ENCODE data around the gene FAM81B. TPM values are rescaled to one million over a fixed set of nuclear protein-coding genes. Genes with fewer than 3 reads are reported as not detected.

The FAM81B gene
- total RNA-seq, 4 donors from 2014 or later = 0.34 to 5.9 (median 0.51) TPM

DNA sequence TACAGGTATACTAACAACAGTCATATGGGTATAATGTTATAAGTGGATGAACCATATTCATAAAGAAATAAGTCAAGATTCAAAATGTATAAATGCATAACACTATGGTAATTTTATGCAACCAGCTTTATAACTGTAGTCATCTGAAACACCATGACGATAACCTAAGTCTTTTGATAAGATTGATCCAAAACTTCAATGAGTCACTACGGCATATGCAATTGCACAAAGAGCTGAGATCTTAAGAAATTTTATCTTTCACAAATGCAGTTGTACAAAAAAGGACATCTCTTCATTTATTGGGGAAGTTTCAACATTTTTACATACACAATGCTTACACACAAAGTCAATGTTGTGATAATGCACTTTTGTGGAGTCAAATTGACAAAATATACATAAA, 20.3 kb downstream of the FAM81B start:
- no peaks in the 10 kb centered on the region for H3K9me3 ChIP-seq
- WGBS, 2 donors = 90% methylated on average over 2 of the region's 2 CpGs

DNA sequence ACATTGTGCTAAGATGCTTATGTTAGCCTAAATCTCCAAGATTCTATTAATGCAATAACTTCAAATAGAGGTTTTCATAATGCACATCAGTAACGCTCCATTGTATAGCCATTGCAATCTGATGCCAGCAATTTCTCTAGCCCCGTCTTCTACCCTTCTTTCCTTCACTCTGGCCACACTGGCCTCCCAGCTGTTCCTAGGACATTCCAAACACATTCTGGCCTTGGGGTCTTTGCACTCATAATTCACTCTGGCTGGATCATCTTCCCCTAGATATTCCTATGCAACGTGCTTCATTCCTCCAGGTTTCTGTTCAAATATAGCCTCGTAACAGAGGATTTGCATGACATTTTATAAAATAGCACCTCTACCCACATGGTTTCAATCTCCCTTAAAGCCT, 23.3 kb downstream of the FAM81B start:
- no peaks in the 10 kb centered on the region for H3K27me3 ChIP-seq
- H3K27ac ChIP-seq = no peak overlapping the region
- H3K4me1 ChIP-seq = no peaks in the 10 kb centered on the region
- no peaks in the 10 kb centered on the region for H3K9me3 ChIP-seq
- DNase-seq = no peak
- H3K4me3 ChIP-seq (replicated peaks in 1 of 3) = no peak overlapping the region
- intact Hi-C loops (cut with DNase I) = no loop called here
- no peaks in the 10 kb centered on the region for H3K36me3 ChIP-seq
- WGBS, 2 donors = 76 to 89% methylated on average over 4 of the region's 4 CpGs
- TF ChIP-seq, protein P1, sequence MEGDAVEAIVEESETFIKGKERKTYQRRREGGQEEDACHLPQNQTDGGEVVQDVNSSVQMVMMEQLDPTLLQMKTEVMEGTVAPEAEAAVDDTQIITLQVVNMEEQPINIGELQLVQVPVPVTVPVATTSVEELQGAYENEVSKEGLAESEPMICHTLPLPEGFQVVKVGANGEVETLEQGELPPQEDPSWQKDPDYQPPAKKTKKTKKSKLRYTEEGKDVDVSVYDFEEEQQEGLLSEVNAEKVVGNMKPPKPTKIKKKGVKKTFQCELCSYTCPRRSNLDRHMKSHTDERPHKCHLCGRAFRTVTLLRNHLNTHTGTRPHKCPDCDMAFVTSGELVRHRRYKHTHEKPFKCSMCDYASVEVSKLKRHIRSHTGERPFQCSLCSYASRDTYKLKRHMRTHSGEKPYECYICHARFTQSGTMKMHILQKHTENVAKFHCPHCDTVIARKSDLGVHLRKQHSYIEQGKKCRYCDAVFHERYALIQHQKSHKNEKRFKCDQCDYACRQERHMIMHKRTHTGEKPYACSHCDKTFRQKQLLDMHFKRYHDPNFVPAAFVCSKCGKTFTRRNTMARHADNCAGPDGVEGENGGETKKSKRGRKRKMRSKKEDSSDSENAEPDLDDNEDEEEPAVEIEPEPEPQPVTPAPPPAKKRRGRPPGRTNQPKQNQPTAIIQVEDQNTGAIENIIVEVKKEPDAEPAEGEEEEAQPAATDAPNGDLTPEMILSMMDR (IDR thresholded peaks at IDR 0.05) = no peak
- no peak for TF ChIP-seq POLR2A (IDR thresholded peaks at IDR 0.05)

More for the DNA sequence above, 20.3 kb downstream of the FAM81B start:
- H3K27me3 ChIP-seq = no peaks in the 10 kb centered on the region
- intact Hi-C loops (cut with DNase I) = no loop called here
- no peak overlapping the region for H3K4me3 ChIP-seq (replicated peaks in 1 of 3)
- TF ChIP-seq, protein P1 (IDR thresholded peaks at IDR 0.05) = no peak
- TF ChIP-seq POLR2A (IDR thresholded peaks at IDR 0.05) = no peak
- no peak overlapping the region for H3K27ac ChIP-seq
- no peaks in the 10 kb centered on the region for H3K36me3 ChIP-seq
- peaks cover 0 to under 1% of the 10 kb centered on the region in 2 donors for H3K4me1 ChIP-seq
- DNase-seq = no peak

DNA sequence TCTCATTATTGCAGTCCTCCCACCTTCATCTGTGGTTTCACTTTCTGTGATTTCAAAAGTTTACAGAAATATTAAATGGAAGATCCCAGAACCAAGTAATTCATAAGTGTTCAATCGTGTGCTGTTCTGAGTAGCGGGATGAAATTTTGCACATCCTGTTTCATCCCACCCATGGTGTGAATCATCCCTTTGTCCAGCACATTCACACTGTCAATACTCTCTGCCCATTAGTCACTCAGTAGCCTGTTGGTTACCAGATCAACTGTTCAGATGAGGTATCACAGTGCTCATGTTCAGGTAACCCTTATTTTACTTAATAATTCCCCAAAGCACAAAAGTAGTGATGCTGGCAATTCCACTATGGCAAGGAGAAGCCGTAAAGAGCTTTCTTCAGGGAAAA, 26.8 kb downstream of the FAM81B start:
- no peak for DNase-seq
- no peak for TF ChIP-seq POLR2A (IDR thresholded peaks at IDR 0.05)
- TF ChIP-seq, protein P1 (IDR thresholded peaks at IDR 0.05) = no peak
- Histone ChIP-seq H3K36me3 (no peaks in the 10 kb centered on the region), H3K9me3 (no peaks in the 10 kb centered on the region), H3K27ac (no peak overlapping the region), H3K27me3 (no peaks in the 10 kb centered on the region), H3K4me3 (replicated peaks in 1 of 3) (no peak overlapping the region), H3K4me1 (no peaks in the 10 kb centered on the region)
- WGBS, 2 donors = 91 to 95% methylated on average over 3 of the region's 3 CpGs
- intact Hi-C loops (cut with DNase I) = no loop called here

DNA sequence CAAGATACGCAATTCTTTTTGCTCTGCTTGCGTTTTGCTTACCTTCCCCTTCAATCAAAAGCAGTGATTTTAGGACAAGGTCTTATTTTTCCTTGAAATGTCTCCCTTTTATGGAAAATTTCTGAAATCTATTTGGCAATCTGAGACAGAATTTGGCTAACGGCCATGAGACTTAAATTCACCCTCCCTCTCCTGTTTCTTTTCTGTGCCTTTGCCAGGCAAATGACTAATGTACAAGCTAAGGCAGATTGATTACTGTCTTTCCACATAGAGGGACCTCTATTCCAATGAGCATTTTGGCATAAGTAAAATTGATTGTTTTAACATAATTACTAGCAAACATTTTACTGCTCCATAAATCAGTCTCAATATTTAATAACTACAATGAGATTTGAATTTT, 31.7 kb downstream of the FAM81B start:
- Histone ChIP-seq H3K9me3 (no peaks in the 10 kb centered on the region), H3K4me1 (no peaks in the 10 kb centered on the region), H3K27ac (no peak overlapping the region), H3K36me3 (no peaks in the 10 kb centered on the region), H3K27me3 (no peaks in the 10 kb centered on the region), H3K4me3 (replicated peaks in 1 of 3) (no peak overlapping the region)
- 86 to 89% methylated on average over 3 of the region's 3 CpGs for WGBS, 2 donors
- no peak for TF ChIP-seq POLR2A (IDR thresholded peaks at IDR 0.05)
- TF ChIP-seq, protein P1 (IDR thresholded peaks at IDR 0.05) = no peak
- no peak for DNase-seq
- intact Hi-C loops (cut with DNase I) = no loop called here

DNA sequence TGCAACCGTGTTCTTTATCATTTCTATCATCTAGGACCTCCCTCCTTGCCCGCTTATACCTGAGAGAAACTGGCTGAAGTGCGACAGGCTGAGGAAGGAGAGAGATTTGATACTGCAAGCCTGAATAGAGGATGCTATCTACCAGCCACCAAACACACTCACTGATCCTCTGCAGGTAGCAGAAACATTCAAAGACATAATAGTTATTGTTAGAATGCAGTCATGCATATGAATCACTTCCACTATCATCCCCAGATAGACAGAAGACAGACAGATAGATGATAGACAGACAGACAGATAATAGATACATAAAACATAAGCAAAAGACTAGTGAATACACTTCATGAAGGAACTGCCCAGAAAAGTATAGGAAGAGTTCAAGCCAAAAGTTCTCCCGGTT, 32.9 kb downstream of the FAM81B start:
- Histone ChIP-seq H3K4me1 (no peaks in the 10 kb centered on the region), H3K27ac (no peak overlapping the region), H3K9me3 (no peaks in the 10 kb centered on the region), H3K27me3 (no peaks in the 10 kb centered on the region), H3K4me3 (replicated peaks in 1 of 3) (no peak overlapping the region), H3K36me3 (no peaks in the 10 kb centered on the region)
- intact Hi-C loops (cut with DNase I) = no loop called here
- no peak for TF ChIP-seq POLR2A (IDR thresholded peaks at IDR 0.05)
- TF ChIP-seq, protein P1 (IDR thresholded peaks at IDR 0.05) = no peak
- no peak for DNase-seq
- WGBS, 2 donors = 88 to 89% methylated on average over 4 of the region's 4 CpGs
